ENCODE measurements around the gene PLS3.
A peak's percentile ranks its signal among the peaks of the same experiment; 100 is the strongest.
"Not testable (repeated sequence)": the region's sequence is repeated elsewhere in the genome, so short reads cannot be mapped to it uniquely, and the experiment has no call there.

PLS3 gene

DNA sequence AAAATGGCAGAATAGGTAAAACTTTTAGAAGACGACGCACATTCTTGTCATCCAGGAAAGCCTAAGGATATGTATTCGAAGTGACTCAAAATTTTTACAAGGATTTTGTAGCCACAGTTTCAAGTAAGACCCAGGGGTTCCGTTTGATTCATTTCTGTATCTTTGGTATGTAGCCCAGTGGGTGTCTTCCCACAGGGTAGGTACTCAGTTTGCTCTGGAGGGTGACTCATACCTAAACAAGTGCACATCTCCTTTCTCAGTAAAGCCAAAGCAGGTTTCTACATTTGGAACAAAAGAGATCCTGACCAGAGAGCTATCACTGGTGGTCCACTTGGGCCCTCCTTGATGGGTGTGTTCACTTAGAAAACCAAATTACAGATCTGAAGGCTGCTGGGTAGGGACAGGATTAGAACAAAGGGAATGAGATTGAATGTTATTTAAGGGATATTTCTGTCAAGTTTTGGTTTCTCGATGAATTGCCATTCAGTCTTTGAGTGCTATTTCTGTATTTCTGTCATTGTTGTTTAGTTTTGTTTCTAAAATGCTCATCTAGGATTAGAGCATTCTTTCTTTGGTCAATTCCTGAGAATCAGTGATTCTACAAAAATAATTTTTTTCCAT is 56.1 kb downstream of the PLS3 start:
- Histone ChIP-seq H3K27ac (ENCODE audit: low read depth, low read length) (peak overlapping the region; percentile 12), H3K27me3 (ENCODE audit: control insufficient read depth in 1 of 2, insufficient read depth in 2 of 2, low read length in 2 of 2) (peaks cover 0 to 14% of the 10 kb centered on the region in 2 donors), H3K9ac (ENCODE audit: low read length) (no peak overlapping the region), H3K4me3 (ENCODE audit: low read depth in 1 of 2, low read length in 2 of 2) (no peak overlapping the region), H3K4me1 (ENCODE audit: insufficient read depth, low read length) (peaks cover 13% of the 10 kb centered on the region), H3K36me3 (ENCODE audit: insufficient read depth, low read length) (no peaks in the 10 kb centered on the region), H3K9me3 (ENCODE audit: low read length) (no peaks in the 10 kb centered on the region)

DNA sequence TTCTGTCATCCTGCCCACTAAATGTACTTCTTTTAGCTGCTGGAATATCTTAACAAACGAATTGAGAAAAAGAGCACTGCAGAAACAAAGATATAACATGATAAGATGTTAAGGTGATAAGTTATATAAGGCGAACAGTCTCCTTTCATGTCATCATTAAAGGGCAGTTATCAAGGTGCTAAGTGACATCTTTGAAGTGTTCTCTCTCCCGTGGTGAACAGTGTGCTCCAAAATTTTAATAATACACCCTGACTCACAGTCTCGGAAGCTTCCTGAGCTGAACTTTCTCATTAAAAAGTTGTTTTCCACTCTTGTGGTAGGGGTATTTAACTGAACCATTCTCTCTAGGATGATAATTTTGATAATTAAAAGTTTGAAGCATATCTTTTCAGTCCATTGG is 61.6 kb downstream of the PLS3 start:
- H3K36me3 ChIP-seq (ENCODE audit: insufficient read depth, low read length), result no peaks in the 10 kb centered on the region
- no peaks in the 10 kb centered on the region for H3K9me3 ChIP-seq (ENCODE audit: low read length)
- no peak overlapping the region for H3K9ac ChIP-seq (ENCODE audit: low read length)
- H3K4me1 ChIP-seq (ENCODE audit: insufficient read depth, low read length), result no peaks in the 10 kb centered on the region
- H3K27me3 ChIP-seq (ENCODE audit: control insufficient read depth in 1 of 2, insufficient read depth in 2 of 2, low read length in 2 of 2), result peaks cover 0 to 14% of the 10 kb centered on the region in 2 donors
- no peak overlapping the region for H3K4me3 ChIP-seq (ENCODE audit: low read depth in 1 of 2, low read length in 2 of 2)
- no peak overlapping the region for H3K27ac ChIP-seq (ENCODE audit: low read depth, low read length)

DNA sequence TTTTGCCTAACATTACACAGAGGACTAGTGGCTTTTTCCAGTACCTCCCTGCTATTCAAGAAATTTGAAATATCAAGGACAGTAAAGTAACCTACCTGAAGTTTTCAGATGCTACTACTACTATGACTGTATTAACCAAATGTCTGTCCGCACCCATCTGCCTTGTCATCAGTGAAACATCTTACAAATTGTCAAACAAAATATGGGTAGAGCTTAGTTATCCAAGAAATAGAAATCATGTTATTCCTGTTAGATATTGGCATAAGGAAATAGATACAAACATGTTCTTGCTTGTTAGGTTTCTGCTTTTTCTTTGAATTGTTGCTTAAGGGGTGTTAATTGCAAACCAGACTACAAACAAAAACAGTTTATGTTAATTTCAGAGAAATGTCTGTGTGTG is 63.9 kb downstream of the PLS3 start:
- Histone ChIP-seq H3K27ac (ENCODE audit: low read depth, low read length) (no peak overlapping the region), H3K9ac (ENCODE audit: low read length) (no peak overlapping the region), H3K36me3 (ENCODE audit: insufficient read depth, low read length) (no peaks in the 10 kb centered on the region), H3K9me3 (ENCODE audit: low read length) (no peaks in the 10 kb centered on the region), H3K4me3 (ENCODE audit: low read depth in 1 of 2, low read length in 2 of 2) (no peak overlapping the region), H3K27me3 (ENCODE audit: control insufficient read depth in 1 of 2, insufficient read depth in 2 of 2, low read length in 2 of 2) (peaks cover 2 to 7% of the 10 kb centered on the region in 2 donors), H3K4me1 (ENCODE audit: insufficient read depth, low read length) (no peaks in the 10 kb centered on the region)

DNA sequence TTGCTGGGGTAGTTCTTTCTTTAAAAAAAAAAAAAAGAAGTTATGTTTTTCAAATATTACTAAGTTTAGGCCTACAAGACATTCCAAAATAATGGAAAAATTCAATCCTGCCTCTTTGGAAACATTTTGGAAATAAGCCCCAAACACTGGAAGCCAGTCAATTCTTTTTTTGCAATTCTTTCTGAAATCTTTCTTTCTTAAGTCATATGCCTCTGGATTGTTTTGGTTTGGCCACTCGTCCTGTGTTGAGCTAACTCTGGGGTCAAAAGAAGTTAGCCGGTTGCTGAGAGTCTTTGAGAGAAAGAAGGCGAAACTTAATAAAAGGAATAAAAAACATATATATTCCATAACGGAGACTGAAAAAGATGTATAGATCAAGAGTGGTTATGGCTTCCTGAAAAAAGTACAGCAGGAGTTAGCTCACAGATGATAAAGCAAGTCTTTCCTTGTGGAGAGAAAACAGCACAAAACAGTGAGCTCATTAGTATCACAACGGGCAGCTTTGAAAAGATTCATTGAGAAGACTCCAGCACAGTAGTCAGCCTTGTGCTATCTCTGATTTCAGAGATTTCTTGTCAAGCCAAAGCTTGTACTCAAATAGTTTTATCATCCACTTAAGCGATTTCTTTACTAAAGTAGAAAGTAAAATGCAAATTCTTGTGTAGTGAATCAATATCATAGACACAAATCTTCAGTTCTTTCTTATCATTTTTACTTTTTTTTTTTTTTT is 64.8 kb downstream of the PLS3 start:
- no peaks in the 10 kb centered on the region for H3K9me3 ChIP-seq (ENCODE audit: low read length)
- no peak overlapping the region for H3K27ac ChIP-seq (ENCODE audit: low read depth, low read length)
- no peak overlapping the region for H3K4me3 ChIP-seq (ENCODE audit: low read depth in 1 of 2, low read length in 2 of 2)
- H3K27me3 ChIP-seq (ENCODE audit: control insufficient read depth in 1 of 2, insufficient read depth in 2 of 2, low read length in 2 of 2), result peaks cover 0 to 4% of the 10 kb centered on the region in 2 donors
- H3K36me3 ChIP-seq (ENCODE audit: insufficient read depth, low read length), result no peaks in the 10 kb centered on the region
- H3K9ac ChIP-seq (ENCODE audit: low read length), result no peak overlapping the region
- peaks cover 3% of the 10 kb centered on the region for H3K4me1 ChIP-seq (ENCODE audit: insufficient read depth, low read length)

DNA sequence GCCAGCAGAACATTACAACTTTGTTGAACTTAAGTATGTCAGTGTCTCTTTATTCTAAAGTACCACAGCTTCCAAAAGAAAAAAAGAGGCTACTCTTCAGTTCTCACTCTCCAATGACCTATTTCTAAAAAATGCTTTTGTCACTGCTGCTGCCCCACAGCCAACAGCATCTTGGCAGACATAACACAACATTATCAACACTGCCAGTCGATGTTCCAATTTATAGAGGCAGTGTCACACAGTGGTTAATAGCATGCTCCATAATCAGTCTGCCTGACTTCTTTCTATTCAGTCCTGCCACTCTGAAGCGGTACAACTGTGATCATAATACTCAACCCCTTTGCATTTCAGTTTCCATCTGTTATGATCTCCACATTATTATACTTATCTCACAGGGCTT is 69.2 kb downstream of the PLS3 start:
- Histone ChIP-seq H3K27ac (ENCODE audit: low read depth, low read length) (no peak overlapping the region), H3K4me1 (ENCODE audit: insufficient read depth, low read length) (peaks cover 3% of the 10 kb centered on the region), H3K4me3 (ENCODE audit: low read depth in 1 of 2, low read length in 2 of 2) (no peak overlapping the region), H3K27me3 (ENCODE audit: control insufficient read depth in 1 of 2, insufficient read depth in 2 of 2, low read length in 2 of 2) (peaks cover 0 to 4% of the 10 kb centered on the region in 2 donors), H3K9me3 (ENCODE audit: low read length) (no peaks in the 10 kb centered on the region), H3K9ac (ENCODE audit: low read length) (no peak overlapping the region), H3K36me3 (ENCODE audit: insufficient read depth, low read length) (no peaks in the 10 kb centered on the region)

DNA sequence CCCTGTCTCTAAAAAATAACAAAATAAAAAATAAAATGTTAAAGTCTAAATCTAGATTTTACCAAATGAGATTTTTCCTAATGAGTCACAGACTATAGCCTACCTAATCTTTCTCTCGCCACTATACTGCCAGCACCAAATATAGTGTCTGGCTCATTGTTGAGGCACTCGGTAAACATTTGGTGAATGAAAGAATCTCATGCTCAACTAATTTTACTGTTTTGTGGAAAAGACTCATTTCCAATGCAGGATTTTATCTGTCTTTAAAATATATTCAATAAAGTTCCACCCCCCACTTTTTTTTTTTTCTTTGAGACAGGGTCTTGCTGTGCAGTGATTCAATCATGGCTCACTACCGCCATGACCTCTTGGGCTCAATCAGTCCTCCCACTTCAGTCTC is 71.5 kb downstream of the PLS3 start:
- peaks cover 3% of the 10 kb centered on the region for H3K4me1 ChIP-seq (ENCODE audit: insufficient read depth, low read length)
- H3K9me3 ChIP-seq (ENCODE audit: low read length), result no peaks in the 10 kb centered on the region
- H3K9ac ChIP-seq (ENCODE audit: low read length), result no peak overlapping the region
- H3K27me3 ChIP-seq (ENCODE audit: control insufficient read depth in 1 of 2, insufficient read depth in 2 of 2, low read length in 2 of 2), result peaks cover 0 to 4% of the 10 kb centered on the region in 2 donors
- H3K27ac ChIP-seq (ENCODE audit: low read depth, low read length), result no peak overlapping the region
- no peaks in the 10 kb centered on the region for H3K36me3 ChIP-seq (ENCODE audit: insufficient read depth, low read length)
- H3K4me3 ChIP-seq (ENCODE audit: low read depth in 1 of 2, low read length in 2 of 2), result no peak overlapping the region

DNA sequence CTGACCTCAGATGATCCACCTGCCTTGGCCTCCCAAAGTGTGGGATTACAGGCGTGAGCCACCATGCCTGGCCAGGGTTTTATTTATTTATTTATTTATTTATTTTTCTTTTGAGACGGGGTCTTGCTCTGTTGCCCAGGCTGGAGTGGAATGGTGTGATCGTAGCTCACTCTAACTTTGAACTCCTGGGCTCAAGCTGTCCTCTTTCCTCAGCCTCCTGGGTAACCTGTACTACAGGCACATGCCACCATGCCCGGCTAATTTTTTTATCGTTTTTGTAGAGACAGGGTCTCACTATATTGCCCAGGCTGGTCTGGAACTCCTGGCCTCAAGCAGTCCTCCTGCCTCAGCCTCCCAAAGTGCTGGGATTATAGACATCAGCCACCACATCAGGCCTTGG is 72.4 kb downstream of the PLS3 start:
- H3K27ac ChIP-seq (ENCODE audit: low read depth, low read length); H3K9ac ChIP-seq (ENCODE audit: low read length); H3K4me3 ChIP-seq (ENCODE audit: low read depth in 1 of 2, low read length in 2 of 2); H3K9me3 ChIP-seq (ENCODE audit: low read length); H3K4me1 ChIP-seq (ENCODE audit: insufficient read depth, low read length); H3K36me3 ChIP-seq (ENCODE audit: insufficient read depth, low read length); H3K27me3 ChIP-seq (ENCODE audit: control insufficient read depth in 1 of 2, insufficient read depth in 2 of 2, low read length in 2 of 2): not testable (repeated sequence)

DNA sequence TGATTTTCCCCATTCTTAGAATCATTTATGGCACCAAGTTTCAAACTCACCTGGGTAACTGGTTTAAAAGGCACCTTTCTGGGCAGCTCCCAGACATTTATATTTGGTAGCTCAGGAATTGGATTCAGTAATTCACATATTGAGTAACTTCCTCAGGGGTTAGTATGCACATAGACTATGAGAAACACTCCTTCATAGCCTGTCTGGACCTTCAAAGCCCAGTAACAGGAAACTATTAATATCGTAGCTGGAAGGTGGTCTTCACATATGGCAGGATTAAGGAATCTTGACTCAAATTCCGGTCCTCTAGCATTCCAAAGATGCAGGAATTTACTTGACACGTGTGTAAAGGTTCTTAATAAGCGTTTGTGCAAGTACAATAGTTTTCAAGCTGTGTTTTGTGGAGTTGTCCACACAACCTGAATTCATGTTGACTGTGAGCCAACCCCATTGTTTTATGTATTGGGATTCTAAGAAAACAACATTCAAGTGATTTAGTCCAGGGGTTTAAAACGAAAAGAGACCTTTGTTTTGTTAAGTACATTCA is 78.4 kb downstream of the PLS3 start:
- H3K9ac ChIP-seq (ENCODE audit: low read length), result no peak overlapping the region
- H3K4me3 ChIP-seq (ENCODE audit: low read depth in 1 of 2, low read length in 2 of 2), result no peak overlapping the region
- no peaks in the 10 kb centered on the region for H3K4me1 ChIP-seq (ENCODE audit: insufficient read depth, low read length)
- H3K9me3 ChIP-seq (ENCODE audit: low read length), result no peaks in the 10 kb centered on the region
- no peak overlapping the region for H3K27ac ChIP-seq (ENCODE audit: low read depth, low read length)
- no peaks in the 10 kb centered on the region for H3K36me3 ChIP-seq (ENCODE audit: insufficient read depth, low read length)
- H3K27me3 ChIP-seq (ENCODE audit: control insufficient read depth in 1 of 2, insufficient read depth in 2 of 2, low read length in 2 of 2), result peaks cover 3 to 18% of the 10 kb centered on the region in 2 donors

DNA sequence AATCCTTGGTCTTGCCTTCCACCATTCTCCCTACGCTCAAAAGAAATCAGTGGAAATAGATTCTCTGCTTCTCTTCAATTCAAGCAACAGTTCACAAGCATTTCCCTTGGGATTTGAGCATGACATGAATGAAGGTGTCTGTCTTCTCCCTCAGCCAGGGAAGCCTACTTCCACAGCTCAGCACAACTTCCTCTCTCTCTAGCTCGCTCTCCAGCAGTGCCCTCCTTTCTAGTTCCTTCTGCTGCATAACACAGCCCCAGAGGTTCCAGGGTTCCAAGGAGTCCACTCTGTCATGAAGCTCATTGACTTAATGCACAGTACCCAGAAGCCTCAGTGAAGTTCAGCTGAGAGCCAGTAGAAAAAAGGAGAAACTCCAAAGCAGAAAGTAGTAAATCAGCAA is 81.3 kb downstream of the PLS3 start:
- Histone ChIP-seq H3K9ac (ENCODE audit: low read length) (no peak overlapping the region), H3K9me3 (ENCODE audit: low read length) (no peaks in the 10 kb centered on the region), H3K27ac (ENCODE audit: low read depth, low read length) (no peak overlapping the region), H3K4me3 (ENCODE audit: low read depth in 1 of 2, low read length in 2 of 2) (no peak overlapping the region), H3K27me3 (ENCODE audit: control insufficient read depth in 1 of 2, insufficient read depth in 2 of 2, low read length in 2 of 2) (peaks cover 3 to 18% of the 10 kb centered on the region in 2 donors), H3K4me1 (ENCODE audit: insufficient read depth, low read length) (no peaks in the 10 kb centered on the region), H3K36me3 (ENCODE audit: insufficient read depth, low read length) (peaks cover 9% of the 10 kb centered on the region)

DNA sequence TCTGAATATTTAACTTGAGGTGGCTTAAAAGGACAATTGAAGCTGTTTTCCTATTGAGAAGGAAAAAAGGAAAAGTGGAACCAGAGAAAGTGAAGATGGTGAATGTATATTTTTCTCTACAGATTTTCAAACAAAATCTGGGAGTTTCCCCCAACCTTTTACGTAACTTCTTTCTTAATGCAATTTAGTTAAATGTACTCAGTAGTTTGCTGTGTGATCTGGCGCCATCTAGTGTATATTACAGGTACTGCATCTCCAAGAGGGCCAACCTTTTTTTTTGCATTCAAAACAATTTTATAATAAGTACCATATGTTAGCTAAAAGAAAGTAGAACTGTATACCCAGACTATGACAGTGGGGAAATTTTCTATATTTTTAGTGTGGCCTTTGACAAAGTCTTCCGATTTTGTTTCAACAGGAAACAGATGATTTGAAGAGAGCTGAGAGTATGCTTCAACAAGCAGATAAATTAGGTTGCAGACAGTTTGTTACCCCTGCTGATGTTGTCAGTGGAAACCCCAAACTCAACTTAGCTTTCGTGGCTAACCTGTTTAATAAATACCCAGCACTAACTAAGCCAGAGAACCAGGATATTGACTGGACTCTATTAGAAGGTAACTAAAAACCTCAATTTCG is 82.0 kb downstream of the PLS3 start:
- H3K4me3 ChIP-seq (ENCODE audit: low read depth in 1 of 2, low read length in 2 of 2), result no peak overlapping the region
- no peaks in the 10 kb centered on the region for H3K9me3 ChIP-seq (ENCODE audit: low read length)
- no peaks in the 10 kb centered on the region for H3K4me1 ChIP-seq (ENCODE audit: insufficient read depth, low read length)
- H3K27me3 ChIP-seq (ENCODE audit: control insufficient read depth in 1 of 2, insufficient read depth in 2 of 2, low read length in 2 of 2), result peaks cover 3 to 18% of the 10 kb centered on the region in 2 donors
- H3K27ac ChIP-seq (ENCODE audit: low read depth, low read length), result no peak overlapping the region
- no peak overlapping the region for H3K9ac ChIP-seq (ENCODE audit: low read length)
- H3K36me3 ChIP-seq (ENCODE audit: insufficient read depth, low read length), result peaks cover 9% of the 10 kb centered on the region

DNA sequence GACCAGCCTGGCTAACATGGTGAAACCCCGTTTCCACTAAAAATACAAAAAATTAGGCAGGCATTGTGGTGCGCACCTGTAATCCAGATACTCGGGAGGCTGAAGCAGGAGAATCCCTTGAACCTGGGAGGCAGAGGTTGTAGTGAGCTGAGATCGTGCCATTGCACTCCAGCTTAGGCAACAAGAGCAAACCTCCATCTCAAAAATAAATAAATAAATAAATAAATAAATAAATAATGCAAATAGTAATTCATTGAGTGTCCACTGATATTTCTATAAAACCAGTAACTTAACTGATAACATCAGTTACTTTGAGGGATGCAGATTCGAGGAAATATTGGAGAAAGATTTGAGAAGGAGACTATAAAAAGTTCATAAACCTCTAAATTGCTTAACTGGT is 83.4 kb downstream of the PLS3 start:
- not testable (repeated sequence) for H3K4me3 ChIP-seq (ENCODE audit: low read depth in 1 of 2, low read length in 2 of 2)

More for the DNA sequence above, 83.4 kb downstream of the PLS3 start:
- H3K4me1 ChIP-seq (ENCODE audit: insufficient read depth, low read length); H3K9me3 ChIP-seq (ENCODE audit: low read length); H3K27ac ChIP-seq (ENCODE audit: low read depth, low read length); H3K9ac ChIP-seq (ENCODE audit: low read length): not testable (repeated sequence)
- Histone ChIP-seq H3K36me3 (ENCODE audit: insufficient read depth, low read length) (peaks cover 11% of the 10 kb centered on the region), H3K27me3 (ENCODE audit: control insufficient read depth in 1 of 2, insufficient read depth in 2 of 2, low read length in 2 of 2) (peaks cover 3 to 14% of the 10 kb centered on the region in 2 donors)

All from muscle layer of colon (tissue), 2 donors.